CD4-positive, alpha-beta T cell treated with Interleukin-6 for 4 hours (primary cell): Measurements from ENCODE around the gene NPR1.
"Not testable (repeated sequence)": the region's sequence is repeated elsewhere in the genome, so short reads cannot be mapped to it uniquely, and the experiment has no call there.

Experiments
- DNase-seq: peaks from one replicate; pipeline ENCODE4 v3.0.0-alpha.2; 2020; ENCODE audit warnings: mixed read lengths

Gene NPR1

GRCh38 chr1:153678519-153679336, at the start of gene NPR1:
Gene NPR1, plus strand, starts transcription at chr1:153678688. Its CDS starts 421 bp downstream, at chr1:153679109.
- DNase-seq = peak; percentile 41

GRCh38 chr1:153629343-153629665, 49.2 kb upstream of the NPR1 start:
- DNase-seq = no peak

GRCh38 chr1:153629971-153630370, 48.5 kb upstream of the NPR1 start:
- no peak for DNase-seq

GRCh38 chr1:153630384-153630783, 48.1 kb upstream of the NPR1 start:
- DNase-seq = no peak

- DNase-seq = no peak
These were observed 47.2 kb upstream of the NPR1 start for GRCh38 chr1:153631047-153632022.

- DNase-seq = no peak
These were observed 45.2 kb upstream of the NPR1 start for GRCh38 chr1:153633161-153633753.

- DNase-seq = peak; percentile 94
These were observed 44.5 kb upstream of the NPR1 start, which contains the start of gene CHTOP for GRCh38 chr1:153633754-153634665. Gene CHTOP, plus strand, starts transcription at chr1:153634066. Its CDS starts 2,523 bp downstream, at chr1:153636589.

GRCh38 chr1:153635872-153636271, 42.6 kb upstream of the NPR1 start:
- DNase-seq = no peak

- DNase-seq = no peak
These were observed 42.2 kb upstream of the NPR1 start for GRCh38 chr1:153636312-153636711.

GRCh38 chr1:153638261-153638660, 40.2 kb upstream of the NPR1 start:
- DNase-seq = no peak

GRCh38 chr1:153639280-153639679, 39.2 kb upstream of the NPR1 start:
- DNase-seq = no peak

- not testable (repeated sequence) for DNase-seq
These were observed 38.3 kb upstream of the NPR1 start for GRCh38 chr1:153640213-153640612.

- DNase-seq = no peak
These were observed 37.6 kb upstream of the NPR1 start for GRCh38 chr1:153640861-153641260.

GRCh38 chr1:153642161-153642560, 36.3 kb upstream of the NPR1 start:
- no peak for DNase-seq

- no peak for DNase-seq
These were observed 35.4 kb upstream of the NPR1 start for GRCh38 chr1:153643100-153643499.

GRCh38 chr1:153643816-153644215, 34.7 kb upstream of the NPR1 start:
- DNase-seq = no peak

GRCh38 chr1:153646672-153647345, 31.7 kb upstream of the NPR1 start:
- no peak for DNase-seq

GRCh38 chr1:153647346-153647714, 31.2 kb upstream of the NPR1 start:
- no peak for DNase-seq

- DNase-seq = no peak
These were observed 30.4 kb upstream of the NPR1 start for GRCh38 chr1:153648000-153648643.

- peak; percentile 48 for DNase-seq
These were observed 29.2 kb upstream of the NPR1 start for GRCh38 chr1:153649137-153649862.
